CD1c-positive myeloid dendritic cell (primary cell): ENCODE measurements around the gene C1QTNF6.
"Not testable (repeated sequence)": the region's sequence is repeated elsewhere in the genome, so short reads cannot be mapped to it uniquely, and the experiment has no call there.

Experiments
- DNase-seq: peaks from one replicate; pipeline ENCODE4 v3.0.0-alpha.2; 2016; ENCODE audit errors: extremely low spot score

The C1QTNF6 gene

DNA sequence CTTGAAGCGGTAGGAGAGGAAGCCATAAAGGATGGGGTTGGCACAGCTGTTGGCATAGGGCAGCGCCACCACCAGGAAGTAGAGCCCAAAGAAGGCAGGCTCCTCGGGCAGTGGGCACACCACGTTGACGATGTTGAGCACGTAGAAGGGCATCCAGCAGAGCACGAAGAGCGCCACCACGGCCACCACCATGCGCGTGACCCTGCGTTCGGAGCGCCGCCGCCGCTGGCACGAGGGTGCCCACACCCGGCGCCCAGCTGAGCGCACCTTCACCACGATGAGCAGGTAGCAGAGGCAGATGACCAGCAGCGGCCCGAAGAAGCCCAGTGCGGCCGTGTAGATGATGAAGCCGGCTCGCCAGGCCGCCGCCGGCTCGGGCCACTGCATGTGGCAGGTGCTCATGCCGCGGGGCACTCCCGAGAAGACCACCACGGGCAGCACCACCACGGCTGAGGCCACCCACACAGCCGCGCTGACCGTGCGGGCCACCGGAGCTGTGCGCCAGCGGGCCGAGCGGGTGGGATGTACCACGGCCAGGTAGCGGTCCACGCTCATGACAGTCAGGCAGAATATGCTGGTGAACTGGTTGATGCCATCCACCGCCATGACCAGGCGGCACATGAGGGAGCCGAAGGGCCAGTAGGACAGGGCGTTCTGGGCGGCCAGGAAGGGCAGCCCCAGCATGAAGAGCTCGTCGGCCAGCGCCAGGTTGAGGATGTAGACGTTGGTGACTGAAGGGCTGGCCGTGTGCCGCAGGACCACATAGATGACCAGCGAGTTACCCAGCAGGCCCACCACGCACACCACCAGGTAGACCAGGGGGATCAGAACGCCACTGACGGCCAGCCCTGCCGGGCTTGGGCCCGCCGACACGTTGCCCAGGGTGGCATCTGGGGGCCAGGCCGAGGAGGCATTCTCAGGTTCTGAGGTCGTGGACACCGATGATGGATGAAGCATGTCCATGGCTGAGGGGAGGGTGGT is 19.1 kb upstream of the C1QTNF6 start:
- DNase-seq, result no peak

DNA sequence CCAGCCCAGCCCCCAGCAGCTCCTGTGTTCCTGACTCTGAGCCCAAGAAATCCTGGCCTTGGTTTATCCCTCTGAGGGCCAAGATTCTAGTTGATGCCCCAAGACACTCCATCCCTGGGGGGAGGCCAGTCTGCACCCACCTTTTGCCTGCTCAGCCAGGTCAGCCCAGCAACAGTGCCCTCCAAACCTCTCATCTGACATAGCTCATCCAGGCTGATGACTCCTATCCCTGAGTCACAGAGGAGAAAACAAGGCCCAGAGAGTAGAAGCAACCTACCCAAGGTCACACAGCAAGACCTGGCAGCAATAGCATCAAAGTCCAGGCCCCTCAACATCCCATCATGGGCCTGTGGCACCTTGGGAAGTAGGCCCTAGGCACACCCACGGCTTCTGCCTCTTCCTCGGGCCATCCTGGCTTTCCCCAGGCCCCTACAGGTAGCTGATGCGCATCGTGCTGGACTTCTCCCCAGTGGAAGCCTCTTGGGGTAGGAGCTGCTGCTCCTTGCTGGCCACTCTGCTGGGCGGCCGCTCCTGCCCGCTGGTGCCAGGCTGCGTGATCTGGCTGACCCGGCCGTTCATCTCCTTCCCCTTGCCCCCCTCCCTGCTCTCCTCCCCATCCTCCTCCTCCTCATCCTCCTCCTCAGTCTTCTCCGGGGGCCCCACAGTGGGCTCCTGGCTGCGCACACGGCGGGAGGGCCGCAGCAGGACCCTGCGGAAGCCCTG is 18.2 kb upstream of the C1QTNF6 start:
- DNase-seq, result no peak

DNA sequence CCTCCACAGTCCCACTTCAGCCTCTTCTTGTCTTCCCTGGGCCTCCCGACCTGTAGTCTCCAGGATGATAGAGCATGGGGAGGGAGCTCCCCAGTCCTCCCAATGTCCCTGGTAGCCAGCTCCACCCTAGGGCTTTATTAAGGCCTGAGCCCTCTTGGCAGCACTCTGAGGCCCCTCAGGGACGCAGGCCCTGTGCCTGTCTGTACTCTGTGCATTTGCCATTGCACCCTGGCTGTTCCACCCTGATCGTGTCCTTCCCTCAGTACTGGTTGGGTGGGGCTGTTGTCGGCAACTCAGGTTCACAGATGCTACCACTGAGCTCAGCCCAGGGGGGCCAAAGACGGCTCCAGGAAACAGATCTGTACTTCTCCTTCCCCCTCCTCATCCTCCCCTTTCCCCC is 17.0 kb upstream of the C1QTNF6 start:
- no peak for DNase-seq

DNA sequence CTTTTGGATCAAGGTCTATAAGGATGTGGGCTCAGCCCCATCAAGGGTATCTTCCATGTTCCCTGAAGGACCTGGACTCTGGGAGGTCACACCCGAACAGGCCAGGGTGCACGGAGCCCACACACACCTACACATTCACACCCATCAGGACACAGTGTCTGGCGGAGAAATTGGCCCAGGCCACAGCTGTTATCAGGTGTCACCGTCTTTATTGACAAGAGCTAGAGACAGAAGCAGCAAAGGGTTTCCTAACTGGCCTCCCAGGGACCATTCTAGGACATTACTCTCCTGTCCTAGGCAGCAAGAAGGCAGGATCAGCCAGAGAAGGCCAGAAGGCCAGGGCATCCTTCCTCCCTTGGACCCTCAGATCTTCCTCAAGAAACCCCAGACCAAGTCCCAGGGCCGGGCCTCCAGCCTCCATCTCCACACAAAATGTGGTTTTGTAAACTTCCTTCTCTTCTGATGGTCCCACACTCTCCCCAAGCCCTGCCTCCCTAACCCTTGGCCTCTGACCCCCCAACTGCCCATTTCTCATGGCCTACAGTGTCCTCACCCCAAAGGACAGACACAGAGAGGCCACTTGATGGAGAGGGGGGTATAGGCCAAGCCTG is 16.1 kb upstream of the C1QTNF6 start:
- DNase-seq, result no peak

DNA sequence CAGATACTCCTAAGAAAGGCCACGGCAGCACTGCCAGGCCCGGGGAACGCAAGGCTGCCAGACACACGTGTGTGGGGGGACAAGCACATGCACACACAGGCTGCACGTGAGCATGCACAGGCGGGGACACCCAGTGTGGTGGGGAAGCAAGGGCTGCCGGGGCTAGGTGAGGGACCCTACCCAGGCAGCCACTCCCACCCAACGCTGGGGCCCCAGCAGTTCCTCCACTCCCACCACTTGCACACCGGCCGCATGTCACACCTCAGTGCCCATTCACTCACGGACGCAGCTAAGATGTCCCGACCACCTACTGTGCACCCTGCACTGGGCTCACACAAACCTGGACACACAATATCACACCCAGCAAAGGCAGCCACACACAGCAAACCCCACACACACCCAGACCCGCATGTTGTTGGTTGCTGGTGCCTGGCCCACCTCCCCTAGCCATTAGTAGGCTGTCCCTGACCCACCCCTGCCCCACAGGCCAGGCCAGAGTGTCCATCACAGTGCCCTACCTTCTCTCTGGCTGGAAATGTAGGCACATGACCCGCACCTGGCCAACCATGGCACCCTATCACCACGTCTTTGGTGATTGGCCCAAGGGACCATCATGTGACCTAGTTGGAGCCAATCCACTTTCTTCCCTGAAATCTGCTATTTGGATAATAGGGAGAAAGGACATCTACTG is 15.5 kb upstream of the C1QTNF6 start:
- no peak for DNase-seq

DNA sequence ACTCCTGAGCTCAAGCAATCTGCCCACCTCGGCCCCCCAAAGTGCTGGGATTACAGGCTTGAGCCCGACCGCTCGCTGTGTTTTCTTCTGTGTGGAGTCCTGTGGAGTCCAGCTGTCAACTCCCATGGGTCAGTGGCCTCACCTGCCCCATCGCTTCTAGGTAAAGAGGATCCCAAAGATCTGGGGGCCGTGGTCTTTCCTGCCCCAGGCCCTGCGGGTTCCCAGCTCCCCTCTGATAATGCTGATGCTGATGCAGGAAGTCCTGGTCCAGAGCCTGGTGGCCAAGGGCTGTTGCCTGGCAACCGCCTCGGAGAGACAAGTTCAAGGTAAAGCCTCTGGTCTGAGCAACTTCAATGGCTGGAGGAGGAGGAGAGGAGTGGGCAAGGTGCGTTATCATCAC is 14.7 kb upstream of the C1QTNF6 start:
- no peak for DNase-seq

GRCh38 chr22:37202001-37202555 is 14.0 kb upstream of the C1QTNF6 start:
- no peak for DNase-seq

DNA sequence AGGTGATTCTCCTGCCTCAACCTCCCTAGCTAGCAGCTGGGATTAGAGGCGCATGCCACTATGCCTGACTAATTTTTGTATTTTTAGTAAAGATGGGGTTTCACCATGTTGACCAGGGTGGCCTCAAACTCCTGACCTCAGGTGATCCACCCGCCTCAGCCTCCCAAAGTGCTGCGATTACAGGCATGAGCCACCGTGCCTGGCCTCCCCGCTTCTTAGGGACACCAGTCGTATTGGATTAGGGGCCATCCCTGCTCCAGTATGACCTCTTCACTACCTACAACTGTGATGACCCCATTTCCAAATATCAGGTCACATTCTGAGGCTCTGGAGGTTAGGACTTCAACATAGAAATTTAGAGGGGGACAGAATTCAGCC is 13.4 kb upstream of the C1QTNF6 start:
- DNase-seq, result not testable (repeated sequence)

- DNase-seq, result no peak
Observed at GRCh38 chr22:37199760-37200108, 11.7 kb upstream of the C1QTNF6 start.

GRCh38 chr22:37199103-37199759 is 11.2 kb upstream of the C1QTNF6 start:
- DNase-seq, result peak; percentile 98

GRCh38 chr22:37198258-37199102 is 10.4 kb upstream of the C1QTNF6 start:
- DNase-seq, result peak; percentile 90

- DNase-seq, result no peak
Observed at GRCh38 chr22:37197451-37198257, 9.6 kb upstream of the C1QTNF6 start.

DNA sequence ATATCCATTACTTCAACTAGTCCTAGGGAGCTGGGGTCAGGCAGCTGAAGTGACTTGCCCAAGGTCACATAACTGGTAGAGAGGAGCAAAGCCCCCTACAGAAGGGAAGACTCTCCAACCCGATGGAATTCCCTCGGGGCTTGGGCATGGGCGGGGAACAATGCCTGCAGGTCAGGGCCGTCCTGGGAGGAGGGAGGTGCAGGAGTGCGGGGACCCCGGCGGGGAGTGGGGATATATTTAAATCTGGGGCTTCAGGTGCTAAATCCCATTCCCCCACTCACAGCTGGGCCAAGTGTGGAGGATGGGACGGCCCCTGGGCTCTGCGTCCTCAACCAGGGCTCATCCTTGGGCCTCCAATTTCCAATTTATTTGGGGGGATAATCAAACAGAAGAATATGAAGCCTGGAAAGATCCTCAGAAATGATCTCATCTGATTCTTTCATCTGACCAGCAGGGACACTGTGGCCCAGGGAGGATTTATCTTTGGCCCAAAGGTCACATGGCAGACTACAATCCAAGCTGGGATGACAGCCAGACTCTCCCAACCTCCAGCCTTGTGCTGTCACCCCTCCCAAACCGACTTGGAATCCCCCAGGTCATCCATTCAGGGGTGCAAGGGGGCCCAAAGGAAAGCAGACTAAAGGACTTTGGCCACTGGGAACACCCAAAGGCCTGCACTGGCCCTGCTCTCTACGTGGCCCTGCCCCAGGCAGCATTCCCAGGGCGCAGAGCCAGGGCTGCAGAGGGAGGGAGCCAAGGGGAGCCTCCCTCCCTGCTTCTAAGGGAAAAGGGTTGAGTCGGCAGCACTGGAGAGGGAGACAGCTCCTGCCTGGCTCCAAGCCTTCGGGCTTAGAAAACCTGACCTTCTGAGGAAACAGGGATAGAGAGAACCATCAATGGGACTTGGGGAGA is 8.7 kb upstream of the C1QTNF6 start:
- DNase-seq, result no peak

DNA sequence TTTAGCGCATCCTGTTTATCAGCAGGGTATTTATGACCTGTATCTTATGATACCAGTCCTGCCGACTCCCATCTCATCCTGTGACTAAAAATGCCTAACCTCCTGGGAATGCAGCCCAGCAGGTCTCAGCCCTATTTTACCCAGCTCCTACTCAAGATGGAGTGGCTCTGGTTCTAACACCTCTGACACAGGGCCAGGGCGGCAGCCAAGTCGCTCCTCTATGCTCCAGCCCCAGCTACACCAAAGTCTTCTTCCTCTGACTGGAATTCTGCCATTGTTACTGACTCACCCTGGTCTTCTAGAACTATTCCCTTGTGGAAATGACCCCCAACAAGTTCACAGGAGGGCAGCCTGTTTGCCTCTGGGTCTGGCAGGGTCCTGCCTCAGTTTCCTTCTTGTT is 7.9 kb upstream of the C1QTNF6 start:
- no peak for DNase-seq

GRCh38 chr22:37194750-37195149 is 6.7 kb upstream of the C1QTNF6 start:
- DNase-seq, result no peak

DNA sequence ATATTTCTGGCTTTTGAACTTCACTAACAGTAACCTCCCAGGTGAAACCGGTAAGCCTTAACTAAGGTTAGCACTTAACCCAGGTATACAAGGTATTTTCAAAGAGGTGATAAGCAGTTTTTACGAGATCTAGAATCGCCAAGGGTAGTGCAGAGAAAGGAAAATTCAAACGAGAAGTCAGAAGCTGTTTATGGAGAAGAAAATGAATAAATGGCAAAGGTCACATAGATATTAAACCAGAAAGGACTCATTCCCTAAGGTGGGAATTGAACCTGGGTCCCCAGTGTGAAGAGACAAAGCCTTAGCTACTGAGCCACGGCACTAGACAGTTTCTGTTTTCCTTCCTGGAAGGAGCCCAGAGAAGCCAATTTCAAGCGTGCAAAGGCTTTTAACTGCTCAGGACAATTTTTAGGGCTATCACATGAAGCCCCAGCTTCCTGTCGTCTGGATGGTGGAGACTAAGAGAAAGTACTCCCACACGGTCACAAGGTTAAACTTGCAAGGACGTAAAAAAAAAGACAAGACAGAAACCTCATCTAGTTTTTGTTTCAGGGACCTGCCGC is 5.7 kb upstream of the C1QTNF6 start:
- DNase-seq, result peak; percentile 74

DNA sequence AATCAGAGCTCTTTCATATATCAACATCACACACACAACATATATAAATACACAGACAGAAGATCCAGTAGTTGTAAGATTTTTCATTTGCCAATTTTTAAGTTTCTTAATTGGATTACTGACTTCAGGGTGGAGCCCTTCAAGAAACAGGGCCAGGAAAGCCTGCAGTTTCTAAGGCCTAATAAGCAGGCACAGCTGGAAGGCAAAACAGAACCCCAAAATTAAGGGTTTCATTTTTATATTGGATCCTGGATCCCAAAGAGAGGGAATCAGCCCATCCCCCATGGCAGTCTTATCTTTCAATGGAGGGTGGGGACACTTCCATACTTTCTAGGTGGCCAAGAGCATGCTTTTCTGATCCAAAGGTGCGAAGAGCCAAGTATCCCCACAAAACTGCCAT is 4.7 kb upstream of the C1QTNF6 start:
- no peak for DNase-seq

DNA sequence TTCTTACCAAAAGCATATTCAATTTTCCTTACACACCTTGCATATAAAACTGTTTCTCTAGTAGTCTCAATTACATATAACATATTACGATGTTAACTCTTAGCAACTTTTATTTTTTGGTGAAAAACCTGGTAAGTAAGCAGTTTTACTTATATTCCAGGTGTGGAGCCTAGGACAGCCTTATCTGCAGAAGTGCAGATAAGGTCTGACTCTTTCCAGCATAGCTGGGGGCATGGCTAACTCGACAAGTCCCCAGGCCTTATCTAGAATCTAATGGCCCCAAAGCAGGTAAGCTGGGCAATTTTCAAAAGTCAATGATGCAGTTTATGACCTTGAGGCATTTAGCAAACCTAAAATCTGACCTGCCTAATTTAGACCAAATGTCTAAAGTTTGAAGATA is 4.2 kb upstream of the C1QTNF6 start:
- DNase-seq, result no peak
